GM23338 (cell line): ENCODE measurements around the gene ALS2. TPM values are rescaled to one million over a fixed set of nuclear protein-coding genes. Genes with fewer than 3 reads are reported as not detected.
A peak's percentile ranks its signal among the peaks of the same experiment; 100 is the strongest.
"Not testable (repeated sequence)": the region's sequence is repeated elsewhere in the genome, so short reads cannot be mapped to it uniquely, and the experiment has no call there.

ENCODE experiments used
- ATAC-seq: fragments of 200-7000 bp; cut with Tn5 transposase; 3 replicates; pipeline ENCODE4 v1.9.1; 2020
- DNase-seq: peaks from one replicate; pipeline ENCODE4 v3.0.0-alpha.2; 2015; ENCODE audit warnings: low spot score
- H2AFZ ChIP-seq: fragments of 200-600 bp; sonication (generic); 2 replicates; pipeline ENCODE4 v1.8.0; 2016; ENCODE audit warnings: antibody characterized with exemption, mild to moderate bottlenecking, moderate library complexity
- H3F3A ChIP-seq: fragments of 200-600 bp; sonication (generic); replicated peaks from 2 replicates; pipeline ENCODE4 v1.8.0; 2017; ENCODE audit warnings: antibody characterized with exemption, mixed run types, low read depth
- H3K27ac ChIP-seq: fragments of 200-600 bp; sonication (generic); 2 replicates; pipeline ENCODE4 v1.6.1; 2016; ENCODE audit warnings: low read depth
- H3K27me3 ChIP-seq: fragments of 200-600 bp; sonication (generic); 2 replicates; pipeline ENCODE4 v1.8.0; 2016; ENCODE audit warnings: mild to moderate bottlenecking, mixed run types, moderate library complexity; ENCODE audit not compliant: insufficient read depth
- H3K36me3 ChIP-seq: fragments of 200-600 bp; sonication (generic); 2 replicates; pipeline ENCODE4 v1.8.0; 2016; ENCODE audit warnings: mild to moderate bottlenecking; ENCODE audit not compliant: insufficient read depth
- H3K4me1 ChIP-seq: fragments of 200-600 bp; sonication (generic); 2 replicates; pipeline ENCODE4 v1.8.0; 2016; ENCODE audit warnings: mild to moderate bottlenecking, moderate library complexity; ENCODE audit not compliant: insufficient read depth
- H3K4me2 ChIP-seq: fragments of 200-600 bp; sonication (generic); 2 replicates; pipeline ENCODE4 v1.7.1; 2017; ENCODE audit warnings: mixed run types
- H3K4me3 ChIP-seq: fragments of 200-600 bp; sonication (generic); 2 replicates; pipeline ENCODE4 v1.6.1; 2016; ENCODE audit warnings: mixed run types
- H3K79me2 ChIP-seq: fragments of 200-600 bp; sonication (generic); replicated peaks from 2 replicates; pipeline ENCODE4 v1.8.0; 2017; ENCODE audit warnings: mild to moderate bottlenecking; ENCODE audit not compliant: insufficient read depth
- H3K9me2 ChIP-seq: fragments of 200-600 bp; sonication (generic); 2 replicates; pipeline ENCODE4 v1.8.0; 2017; ENCODE audit not compliant: insufficient read depth
- H4K20me1 ChIP-seq: fragments of 200-600 bp; sonication (generic); replicated peaks from 2 replicates; pipeline ENCODE4 v1.8.0; 2017; ENCODE audit warnings: mild to moderate bottlenecking; ENCODE audit not compliant: insufficient read depth
- H3K27ac Mint-ChIP-seq: 2 replicates; pipeline ENCODE4 v1.8.0; 2020; ENCODE audit warnings: inconsistent platforms, mild to moderate bottlenecking, moderate library complexity, mixed read lengths
- H3K27me3 Mint-ChIP-seq: 3 replicates; pipeline ENCODE4 v1.8.0; 2022; ENCODE audit warnings: low read depth, mild to moderate bottlenecking, moderate library complexity, mixed read lengths, inconsistent platforms; ENCODE audit not compliant: insufficient read depth, poor library complexity
- H3K36me3 Mint-ChIP-seq: 3 replicates; pipeline ENCODE4 v1.8.0; 2021; ENCODE audit warnings: low read depth, mild to moderate bottlenecking, inconsistent platforms, moderate library complexity, mixed read lengths
- H3K4me1 Mint-ChIP-seq: 3 replicates; pipeline ENCODE4 v1.8.0; 2020; ENCODE audit warnings: mild to moderate bottlenecking, inconsistent platforms, mixed read lengths
- H3K4me3 Mint-ChIP-seq: 3 replicates; pipeline ENCODE4 v1.8.0; 2021; ENCODE audit warnings: moderate library complexity, mild to moderate bottlenecking, inconsistent platforms, mixed read lengths
- H3K9me3 Mint-ChIP-seq: 3 replicates; pipeline ENCODE4 v1.8.0; 2020; ENCODE audit warnings: moderate library complexity, mild to moderate bottlenecking, inconsistent platforms, mixed read lengths
- EZH2 ChIP-seq: fragments of 200-600 bp; sonication (generic); IDR thresholded peaks from one replicate; pipeline ENCODE4 v1.8.0; 2017; ENCODE audit warnings: antibody characterized with exemption, mild to moderate bottlenecking, low read depth; ENCODE audit not compliant: unreplicated experiment
- JUNB ChIP-seq: IDR thresholded peaks from one replicate; pipeline ENCODE4 v1.6.1; 2016; ENCODE audit warnings: antibody characterized with exemption; ENCODE audit not compliant: unreplicated experiment
- NANOG ChIP-seq: IDR thresholded peaks from 2 replicates; pipeline ENCODE4 v1.6.1; 2016; ENCODE audit warnings: antibody characterized with exemption, borderline replicate concordance
- STAT1 ChIP-seq: IDR thresholded peaks from one replicate; pipeline ENCODE4 v1.6.1; 2016; ENCODE audit warnings: antibody characterized with exemption; ENCODE audit not compliant: unreplicated experiment
- ZNF114 ChIP-seq: fragments of 250-450 bp; sonication (Bioruptor Pico); IDR thresholded peaks from 2 replicates; pipeline ENCODE4 v1.5.0; 2020; ENCODE audit warnings: mild to moderate bottlenecking, moderate library complexity
- ZNF331 ChIP-seq: fragments of 250-450 bp; sonication (Bioruptor Pico); IDR thresholded peaks from 2 replicates; pipeline ENCODE4 v1.5.0; 2020; ENCODE audit warnings: low read depth, mild to moderate bottlenecking, moderate library complexity
- polyA plus RNA-seq: library from polyadenylated mRNA; unstranded; fragments of >200 nt; fragmentation: Nextera tagmentation; extraction: Ambion mirVana; gene quantifications from 2 replicates; pipeline ENCODE4 v1.2.1, GENCODE V29; 2016
- total RNA-seq: library from RNA; depleted of rRNA; stranded (reverse); fragments of >200 nt; shearing (Covaris generic); gene quantifications from 2 replicates; pipeline ENCODE4 v1.2.3, GENCODE V29; 2014
- TF ChIP-seq, protein P1 (sequence below), 2 experiments: fragments of 200-600 bp in 1 of 2; sonication (generic) in 1 of 2; conservative IDR thresholded peaks; 2 replicates each; pipeline versions ENCODE4 v1.5.1 to v1.6.1; 2016 to 2017; ENCODE audit warnings: antibody characterized with exemption in 2 of 2, low read depth in 2 of 2, mild to moderate bottlenecking in 2 of 2, moderate library complexity in 1 of 2
- TF ChIP-seq, protein P2 (sequence below): IDR thresholded peaks from 2 replicates; pipeline ENCODE4 v1.6.1; 2016; ENCODE audit warnings: antibody characterized with exemption

The ALS2 gene
- total and polyA plus RNA-seq, 2 experiments from 2014 or later: 9.6 to 43.3 TPM

DNA sequence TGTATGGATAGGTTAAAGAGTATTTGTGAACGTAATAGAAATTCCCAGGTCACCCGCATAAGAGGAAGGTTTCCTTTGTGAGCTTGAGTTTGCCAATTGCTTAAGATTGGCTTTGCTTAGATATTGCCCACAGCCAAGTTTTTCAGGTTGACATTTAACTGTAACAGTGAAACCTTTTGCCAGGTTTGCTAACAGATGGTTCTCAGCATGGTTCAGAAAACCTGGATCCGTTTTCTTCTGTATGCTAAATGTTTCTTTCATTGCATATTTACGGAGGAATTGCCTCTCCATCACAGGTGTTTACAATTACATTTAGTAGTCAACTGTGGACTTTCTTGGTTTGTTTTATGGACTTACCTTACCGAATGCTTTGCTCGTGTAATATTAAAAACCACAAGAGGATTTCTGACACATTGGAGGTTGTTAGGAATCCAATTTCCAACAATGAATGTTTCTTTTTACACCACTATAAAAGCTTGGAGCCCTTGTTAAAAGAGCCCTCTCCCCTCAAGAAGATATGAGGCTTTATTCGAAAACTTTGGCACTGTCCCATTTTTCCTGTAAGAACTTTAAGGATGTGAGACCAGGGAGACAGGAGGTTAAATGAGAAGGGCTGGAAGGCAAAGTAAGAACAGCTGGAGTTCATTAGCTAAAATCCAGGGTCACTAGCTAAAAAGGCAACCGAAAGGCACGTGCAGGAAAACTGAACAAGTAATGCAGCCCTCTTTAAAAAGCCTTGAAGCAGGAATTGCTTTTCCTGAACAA, 33.4 kb upstream of the ALS2 start:
- H3K4me3 ChIP-seq: no peak overlapping the region
- H3F3A ChIP-seq: no peaks in the 10 kb centered on the region
- H3K27ac ChIP-seq: no peak overlapping the region
- peaks cover 5% of the 10 kb centered on the region; the same call in 2 of the 3 replicates for H3K4me1 Mint-ChIP-seq
- no peaks in the 10 kb centered on the region for H3K27me3 ChIP-seq
- no peaks in the 10 kb centered on the region for H3K27me3 Mint-ChIP-seq
- DNase-seq (no peak), ATAC-seq (no peak)
- no peak overlapping the region for H3K27ac Mint-ChIP-seq
- H3K4me1 ChIP-seq: no peaks in the 10 kb centered on the region
- H3K4me3 Mint-ChIP-seq: no peak overlapping the region
- H3K9me3 Mint-ChIP-seq: peaks cover 17% of the 10 kb centered on the region; the same call in 2 of the 3 replicates
- no peaks in the 10 kb centered on the region for H3K79me2 ChIP-seq
- H3K4me2 ChIP-seq: no peak overlapping the region
- no peaks in the 10 kb centered on the region for H3K9me2 ChIP-seq
- H3K36me3 Mint-ChIP-seq: peaks cover 6% of the 10 kb centered on the region; the same call in 1 of the 3 replicates
- no peaks in the 10 kb centered on the region for H4K20me1 ChIP-seq
- H3K36me3 ChIP-seq: no peaks in the 10 kb centered on the region
- no peak overlapping the region for H2AFZ ChIP-seq
- no peak for TF ChIP-seq EZH2
- TF ChIP-seq, protein P1, sequence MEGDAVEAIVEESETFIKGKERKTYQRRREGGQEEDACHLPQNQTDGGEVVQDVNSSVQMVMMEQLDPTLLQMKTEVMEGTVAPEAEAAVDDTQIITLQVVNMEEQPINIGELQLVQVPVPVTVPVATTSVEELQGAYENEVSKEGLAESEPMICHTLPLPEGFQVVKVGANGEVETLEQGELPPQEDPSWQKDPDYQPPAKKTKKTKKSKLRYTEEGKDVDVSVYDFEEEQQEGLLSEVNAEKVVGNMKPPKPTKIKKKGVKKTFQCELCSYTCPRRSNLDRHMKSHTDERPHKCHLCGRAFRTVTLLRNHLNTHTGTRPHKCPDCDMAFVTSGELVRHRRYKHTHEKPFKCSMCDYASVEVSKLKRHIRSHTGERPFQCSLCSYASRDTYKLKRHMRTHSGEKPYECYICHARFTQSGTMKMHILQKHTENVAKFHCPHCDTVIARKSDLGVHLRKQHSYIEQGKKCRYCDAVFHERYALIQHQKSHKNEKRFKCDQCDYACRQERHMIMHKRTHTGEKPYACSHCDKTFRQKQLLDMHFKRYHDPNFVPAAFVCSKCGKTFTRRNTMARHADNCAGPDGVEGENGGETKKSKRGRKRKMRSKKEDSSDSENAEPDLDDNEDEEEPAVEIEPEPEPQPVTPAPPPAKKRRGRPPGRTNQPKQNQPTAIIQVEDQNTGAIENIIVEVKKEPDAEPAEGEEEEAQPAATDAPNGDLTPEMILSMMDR (conservative IDR thresholded peaks at IDR 0.05; ENCODE audit: low read depth in 2 of 2): no peak
- TF ChIP-seq STAT1: no peak

DNA sequence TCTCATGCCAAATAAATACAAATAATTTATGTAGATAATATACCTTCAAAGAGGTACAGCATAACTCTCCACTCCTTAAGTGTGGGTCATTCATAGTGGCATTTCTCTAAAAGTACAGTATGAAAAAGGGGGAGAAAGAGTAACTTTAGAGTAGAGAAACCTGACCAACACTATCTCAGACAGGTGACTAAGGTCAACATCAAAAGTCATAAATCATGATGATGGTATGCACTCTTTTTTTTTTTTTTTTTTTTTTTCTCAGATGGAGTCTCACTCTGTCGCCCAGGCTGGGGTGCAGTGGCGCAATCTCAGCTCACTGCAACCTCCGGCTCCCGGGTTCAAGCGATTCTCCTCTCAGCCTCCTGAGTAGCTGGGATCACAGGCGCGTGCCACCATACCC, 29.9 kb upstream of the ALS2 start:
- not testable (repeated sequence) for ATAC-seq, H3K36me3 Mint-ChIP-seq, H3K27me3 Mint-ChIP-seq, H2AFZ ChIP-seq, H3K9me2 ChIP-seq, H3F3A ChIP-seq, H3K9me3 Mint-ChIP-seq, H3K36me3 ChIP-seq, H3K4me3 Mint-ChIP-seq, H3K27ac ChIP-seq, H4K20me1 ChIP-seq, H3K27me3 ChIP-seq, H3K27ac Mint-ChIP-seq, DNase-seq, H3K4me2 ChIP-seq, H3K79me2 ChIP-seq, H3K4me3 ChIP-seq
- H3K4me1 Mint-ChIP-seq: peaks cover 19% of the 10 kb centered on the region
- peaks cover 14% of the 10 kb centered on the region; the same call in 1 of the 2 replicates for H3K4me1 ChIP-seq

DNA sequence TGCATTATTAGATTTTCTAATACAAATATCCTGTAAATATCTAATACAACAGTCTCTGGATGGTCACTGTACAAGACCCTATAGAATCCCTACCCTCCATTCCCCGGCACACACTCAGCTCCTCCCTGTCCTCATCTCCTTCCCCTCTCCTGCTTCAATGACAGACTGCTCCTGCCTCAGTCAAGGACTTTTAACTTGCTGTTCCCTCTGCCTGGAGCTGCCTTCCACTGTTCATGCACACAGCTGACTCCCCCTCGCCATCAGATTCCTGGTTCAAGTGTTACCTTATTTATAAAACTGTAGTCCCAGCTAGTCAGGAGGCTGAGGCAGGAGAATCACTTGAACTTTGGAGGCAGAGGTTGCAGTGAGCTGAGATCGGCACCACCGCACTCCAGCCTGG, 28.9 kb upstream of the ALS2 start:
- Mint-ChIP-seq H3K36me3 (no peaks in the 10 kb centered on the region), H3K4me1 (peaks cover 19% of the 10 kb centered on the region), H3K9me3 (no peaks in the 10 kb centered on the region), H3K27me3 (no peaks in the 10 kb centered on the region), H3K27ac (peak overlapping the region; percentile 8; the same call in 1 of the 2 replicates), H3K4me3 (no peak overlapping the region)
- Histone ChIP-seq H3K79me2 (no peaks in the 10 kb centered on the region), H3F3A (no peaks in the 10 kb centered on the region), H3K4me1 (peaks cover 14% of the 10 kb centered on the region; the same call in 1 of the 2 replicates), H3K27me3 (no peaks in the 10 kb centered on the region), H4K20me1 (no peaks in the 10 kb centered on the region), H3K4me3 (no peak overlapping the region), H3K4me2 (no peak overlapping the region), H3K9me2 (no peaks in the 10 kb centered on the region), H3K27ac (no peak overlapping the region), H2AFZ (no peak overlapping the region), H3K36me3 (no peaks in the 10 kb centered on the region)
- DNase-seq (no peak), ATAC-seq (no peak; the same call in 2 of the 3 replicates)
- no peak for TF ChIP-seq NANOG
- TF ChIP-seq EZH2: no peak
- TF ChIP-seq JUNB: no peak
- no peak for TF ChIP-seq ZNF114 (CRISPR knock-in tag)
- TF ChIP-seq, protein P1 (conservative IDR thresholded peaks at IDR 0.05; ENCODE audit: low read depth in 2 of 2): no peak
- no peak for TF ChIP-seq ZNF331
- TF ChIP-seq, protein P2, sequence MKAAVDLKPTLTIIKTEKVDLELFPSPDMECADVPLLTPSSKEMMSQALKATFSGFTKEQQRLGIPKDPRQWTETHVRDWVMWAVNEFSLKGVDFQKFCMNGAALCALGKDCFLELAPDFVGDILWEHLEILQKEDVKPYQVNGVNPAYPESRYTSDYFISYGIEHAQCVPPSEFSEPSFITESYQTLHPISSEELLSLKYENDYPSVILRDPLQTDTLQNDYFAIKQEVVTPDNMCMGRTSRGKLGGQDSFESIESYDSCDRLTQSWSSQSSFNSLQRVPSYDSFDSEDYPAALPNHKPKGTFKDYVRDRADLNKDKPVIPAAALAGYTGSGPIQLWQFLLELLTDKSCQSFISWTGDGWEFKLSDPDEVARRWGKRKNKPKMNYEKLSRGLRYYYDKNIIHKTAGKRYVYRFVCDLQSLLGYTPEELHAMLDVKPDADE: no peak
